ENCODE measurements around the gene ASB16. TPM values are rescaled to one million over a fixed set of nuclear protein-coding genes. Genes with fewer than 3 reads are reported as not detected.
A peak's percentile ranks its signal among the peaks of the same experiment; 100 is the strongest.

Gene ASB16
- total RNA-seq, 1 experiment from 2014 or later: 0.11 TPM

- TF ChIP-seq ELF4 (CRISPR knock-in tag; IDR thresholded peaks at IDR 0.05; ENCODE audit: low read depth) (no peak), ARID4B (CRISPR knock-in tag; IDR thresholded peaks at IDR 0.05; ENCODE audit: borderline replicate concordance) (no peak), IRF2 (CRISPR knock-in tag; IDR thresholded peaks at IDR 0.05; ENCODE audit: borderline replicate concordance, low read depth) (no peak), ZNF396 (CRISPR knock-in tag; IDR thresholded peaks at IDR 0.05; ENCODE audit: borderline replicate concordance) (no peak), CDX4 (CRISPR knock-in tag; IDR thresholded peaks at IDR 0.05; ENCODE audit: borderline replicate concordance) (no peak), ZNF138 (CRISPR knock-in tag; conservative IDR thresholded peaks at IDR 0.05) (no peak), ESRRA (CRISPR knock-in tag; IDR thresholded peaks at IDR 0.05; ENCODE audit: borderline replicate concordance) (no peak), GABPB1 (CRISPR knock-in tag; IDR thresholded peaks at IDR 0.05) (peak; percentile 96), SP1 (CRISPR knock-in tag; conservative IDR thresholded peaks at IDR 0.05) (peak; percentile 83), ATF1 (CRISPR knock-in tag; IDR thresholded peaks at IDR 0.05) (no peak), NFYB (CRISPR knock-in tag; conservative IDR thresholded peaks at IDR 0.05; ENCODE audit: low read depth) (no peak), ZNF423 (CRISPR knock-in tag; IDR thresholded peaks at IDR 0.05) (no peak), ZBTB21 (CRISPR knock-in tag; IDR thresholded peaks at IDR 0.05; ENCODE audit: borderline replicate concordance) (no peak)
- TF ChIP-seq, protein P1, sequence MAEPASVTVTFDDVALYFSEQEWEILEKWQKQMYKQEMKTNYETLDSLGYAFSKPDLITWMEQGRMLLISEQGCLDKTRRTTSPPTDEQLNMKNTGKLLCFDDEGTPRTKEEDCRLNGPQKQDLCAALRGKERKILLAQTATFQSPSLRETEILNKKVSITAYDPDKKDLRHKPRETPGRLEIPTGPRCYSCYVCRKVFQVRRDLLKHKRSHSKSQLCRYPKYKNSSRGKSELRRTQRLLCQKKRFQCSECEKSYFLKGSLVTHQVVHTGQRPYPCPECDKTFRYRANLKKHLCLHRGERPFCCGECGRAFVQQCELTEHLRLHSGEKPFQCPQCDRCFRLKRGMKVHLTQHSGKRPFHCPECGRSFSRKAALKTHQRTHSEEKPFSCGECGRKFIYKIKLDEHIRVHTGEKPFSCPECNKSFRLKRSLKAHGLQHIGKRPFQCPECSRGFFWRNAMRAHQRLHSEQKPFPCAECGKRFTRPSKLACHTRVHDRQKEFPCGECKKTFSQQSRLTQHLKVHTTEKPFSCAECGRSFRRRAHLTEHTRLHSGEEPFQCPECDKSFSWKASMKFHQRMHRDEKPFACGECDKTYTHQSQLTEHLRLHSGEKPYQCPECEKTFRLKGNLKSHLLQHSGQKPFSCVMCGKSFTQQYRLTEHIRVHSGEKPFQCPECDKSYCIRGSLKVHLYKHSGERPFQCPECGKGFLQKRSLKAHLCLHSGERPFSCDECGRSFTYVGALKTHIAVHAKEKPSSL (CRISPR knock-in tag; conservative IDR thresholded peaks at IDR 0.05): no peak
- TF ChIP-seq, protein P2, sequence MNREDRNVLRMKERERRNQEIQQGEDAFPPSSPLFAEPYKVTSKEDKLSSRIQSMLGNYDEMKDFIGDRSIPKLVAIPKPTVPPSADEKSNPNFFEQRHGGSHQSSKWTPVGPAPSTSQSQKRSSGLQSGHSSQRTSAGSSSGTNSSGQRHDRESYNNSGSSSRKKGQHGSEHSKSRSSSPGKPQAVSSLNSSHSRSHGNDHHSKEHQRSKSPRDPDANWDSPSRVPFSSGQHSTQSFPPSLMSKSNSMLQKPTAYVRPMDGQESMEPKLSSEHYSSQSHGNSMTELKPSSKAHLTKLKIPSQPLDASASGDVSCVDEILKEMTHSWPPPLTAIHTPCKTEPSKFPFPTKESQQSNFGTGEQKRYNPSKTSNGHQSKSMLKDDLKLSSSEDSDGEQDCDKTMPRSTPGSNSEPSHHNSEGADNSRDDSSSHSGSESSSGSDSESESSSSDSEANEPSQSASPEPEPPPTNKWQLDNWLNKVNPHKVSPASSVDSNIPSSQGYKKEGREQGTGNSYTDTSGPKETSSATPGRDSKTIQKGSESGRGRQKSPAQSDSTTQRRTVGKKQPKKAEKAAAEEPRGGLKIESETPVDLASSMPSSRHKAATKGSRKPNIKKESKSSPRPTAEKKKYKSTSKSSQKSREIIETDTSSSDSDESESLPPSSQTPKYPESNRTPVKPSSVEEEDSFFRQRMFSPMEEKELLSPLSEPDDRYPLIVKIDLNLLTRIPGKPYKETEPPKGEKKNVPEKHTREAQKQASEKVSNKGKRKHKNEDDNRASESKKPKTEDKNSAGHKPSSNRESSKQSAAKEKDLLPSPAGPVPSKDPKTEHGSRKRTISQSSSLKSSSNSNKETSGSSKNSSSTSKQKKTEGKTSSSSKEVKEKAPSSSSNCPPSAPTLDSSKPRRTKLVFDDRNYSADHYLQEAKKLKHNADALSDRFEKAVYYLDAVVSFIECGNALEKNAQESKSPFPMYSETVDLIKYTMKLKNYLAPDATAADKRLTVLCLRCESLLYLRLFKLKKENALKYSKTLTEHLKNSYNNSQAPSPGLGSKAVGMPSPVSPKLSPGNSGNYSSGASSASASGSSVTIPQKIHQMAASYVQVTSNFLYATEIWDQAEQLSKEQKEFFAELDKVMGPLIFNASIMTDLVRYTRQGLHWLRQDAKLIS (CRISPR knock-in tag; IDR thresholded peaks at IDR 0.05; ENCODE audit: borderline replicate concordance): no peak
Measured at GRCh38 chr17:44123356-44124117, 47.0 kb upstream of the ASB16 start, which contains the start of gene HDAC5 (continued).
